Ovary (tissue), 3 donors: ENCODE measurements around the gene TIMELESS.

ENCODE experiments used
- CTCF ChIP-seq, 3 donors: fragments of 450-650 bp in 2 of 3; fragments of 200-600 bp in 1 of 3; IDR thresholded peaks; one replicate each; pipeline versions ENCODE4 v1.5.1 to v1.8.0; 2016 to 2022; ENCODE audit warnings: antibody characterized with exemption in 3 of 3, mild to moderate bottlenecking in 1 of 3
- EP300 ChIP-seq: sonication (generic); formaldehyde crosslinking; IDR thresholded peaks from one replicate; pipeline ENCODE4 v1.6.1; 2017; ENCODE audit warnings: antibody characterized with exemption
- POLR2A ChIP-seq: fragments of 450-650 bp; IDR thresholded peaks from one replicate; pipeline ENCODE4 v1.6.1; 2017; ENCODE audit warnings: antibody characterized with exemption, mild to moderate bottlenecking, moderate library complexity
- donor health status: DM: no; HTN: no; CAD: no.

DNA sequence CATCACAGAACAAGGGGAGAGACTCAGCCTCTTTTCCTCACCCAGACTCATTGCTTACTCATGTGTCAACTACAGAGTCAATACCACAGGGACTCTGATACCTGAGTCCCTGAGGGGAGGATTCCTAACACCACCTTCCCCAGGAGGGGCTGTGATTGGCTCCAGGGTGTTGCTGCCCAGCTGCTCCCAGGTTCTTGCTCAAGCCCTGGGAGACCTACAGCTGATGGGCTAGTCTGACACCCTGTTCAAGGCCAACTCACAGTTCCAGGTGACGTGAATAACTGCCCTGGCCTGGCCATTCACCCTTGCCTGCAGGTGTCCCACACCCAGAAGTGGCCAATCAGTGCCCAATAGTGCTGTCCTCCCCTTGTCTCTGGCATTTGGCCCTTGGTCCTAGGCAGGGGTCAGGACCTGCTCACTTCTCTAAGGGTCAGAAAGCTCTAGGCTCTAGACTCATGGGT is 27.8 kb upstream of the TIMELESS start:
- TF ChIP-seq EP300: no peak
- no peak for TF ChIP-seq CTCF (IDR thresholded peaks at IDR 0.05)
- no peak for TF ChIP-seq POLR2A
